Body of pancreas (tissue), 4 donors: ENCODE measurements around the gene MEA1. TPM values are rescaled to one million over a fixed set of nuclear protein-coding genes. Genes with fewer than 3 reads are reported as not detected.

Experiments used
- ATAC-seq: fragments of 150-250 bp; one replicate; pipeline ENCODE4 v1.9.1; 2016
- DNase-seq, 4 donors: peaks; one replicate each; pipeline ENCODE4 v3.0.0-alpha.2; 2019
- H3K27ac ChIP-seq, 4 donors: fragments of 200-600 bp; sonication (generic); 1 replicate in 3 of 4; 2 replicates in 1 of 4; pipeline versions ENCODE4 v1.5.1 to v1.6.1; 2016 to 2019; ENCODE audit warnings: mild to moderate bottlenecking in 1 of 4, mixed read lengths in 1 of 4, moderate library complexity in 1 of 4
- H3K27me3 ChIP-seq, 2 donors: fragments of 200-600 bp; sonication (generic); one replicate each; pipeline ENCODE4 v1.6.0; 2016; ENCODE audit warnings: mild to moderate bottlenecking in 1 of 2
- H3K36me3 ChIP-seq, 2 donors: fragments of 200-600 bp; sonication (generic); replicated peaks in 1 of 2; 2 replicates each; pipeline ENCODE4 v1.5.1; 2016; ENCODE audit warnings: low read depth in 2 of 2; ENCODE audit not compliant: insufficient read depth in 1 of 2
- H3K4me1 ChIP-seq: fragments of 200-600 bp; sonication (generic); one replicate; pipeline ENCODE4 v1.6.0; 2016
- H3K4me3 ChIP-seq, 2 donors: fragments of 200-600 bp; sonication (generic); 1 replicate in 1 of 2; 2 replicates in 1 of 2; pipeline ENCODE4 v1.5.1; 2016 to 2019
- H3K9me3 ChIP-seq, 3 donors: fragments of 200-600 bp; sonication (generic); 1 replicate in 2 of 3; 2 replicates in 1 of 3; pipeline ENCODE4 v1.5.1; 2016
- POLR2A ChIP-seq, 3 donors: fragments of 450-650 bp; IDR thresholded peaks; one replicate each; pipeline ENCODE4 v1.6.1; 2016; ENCODE audit warnings: antibody characterized with exemption in 3 of 3, mild to moderate bottlenecking in 2 of 3
- WGBS, 2 donors: methylation state at CpG; one replicate each; pipeline ENCODE4 v1.1.5; 2017; 5-methylcytosine and 5-hydroxymethylcytosine counted together
- intact Hi-C: fragments of 100-400 bp; cut with DNase I; formaldehyde crosslinking; loops from one replicate; pipeline ENCODE4 v1.15.1; 2023
- total RNA-seq, 2 donors: library from RNA; depleted of rRNA; stranded (reverse); fragments of >200 nt; gene quantifications; one replicate each; pipeline ENCODE4 v1.1.0, GENCODE V29; 2016
- TF ChIP-seq, protein P1 (sequence below), 7 experiments: fragments of 450-650 bp in 4 of 7; fragments of 200-600 bp in 3 of 7; sonication (generic) in 3 of 7; IDR thresholded peaks; one replicate each; pipeline ENCODE4 v1.5.1; 2016 to 2019; ENCODE audit warnings: antibody characterized with exemption in 7 of 7

MEA1 gene
- total RNA-seq, 2 donors from 2014 or later: 17.5 to 32.9 TPM

DNA sequence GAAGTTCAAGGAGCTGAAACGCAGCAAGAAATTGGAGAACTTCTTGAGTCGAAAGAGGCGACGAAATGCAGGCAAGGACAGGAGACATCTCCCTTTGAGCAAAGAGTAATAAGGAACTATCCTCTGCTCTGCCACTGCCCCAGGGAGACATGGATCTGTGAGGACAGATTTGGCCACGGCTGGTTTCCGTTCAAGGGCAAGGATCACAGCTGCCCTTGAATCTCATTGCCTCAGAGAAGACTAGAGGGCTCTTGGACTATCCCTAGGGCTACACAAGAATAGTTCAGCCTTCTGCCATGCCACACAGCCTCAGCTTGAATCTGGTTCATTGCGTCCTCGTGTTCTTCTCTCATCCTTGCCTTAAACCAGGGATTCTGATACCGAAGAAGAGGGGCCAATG is 15.4 kb upstream of the MEA1 start:
- no peak for DNase-seq

DNA sequence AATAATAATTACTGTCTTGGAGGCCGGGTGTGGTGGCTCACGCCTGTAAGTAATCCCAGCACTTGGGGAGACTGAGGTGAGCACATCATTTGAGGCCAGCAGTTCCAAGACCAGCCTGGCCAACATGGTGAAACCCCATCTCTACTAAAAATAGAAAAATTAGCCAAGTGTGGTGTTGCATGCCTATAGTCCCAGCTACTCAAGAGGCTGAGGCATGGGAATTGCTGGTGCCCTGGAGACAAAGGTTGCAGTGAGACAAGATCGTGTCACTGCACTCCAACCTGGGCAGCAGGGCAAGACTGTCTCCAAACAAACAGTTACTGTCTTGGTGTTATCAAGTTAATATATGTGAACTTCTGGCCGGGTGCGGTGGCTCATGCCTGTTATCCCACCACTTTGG is 12.6 kb upstream of the MEA1 start:
- no peak overlapping the region for H3K27ac ChIP-seq
- H3K36me3 ChIP-seq: peaks cover 13 to 28% of the 10 kb centered on the region in 2 donors
- ATAC-seq (no peak), DNase-seq (no peak)
- no peaks in the 10 kb centered on the region for H3K27me3 ChIP-seq
- H3K4me3 ChIP-seq: no peak overlapping the region
- intact Hi-C loops: no loop called here
- TF ChIP-seq POLR2A (IDR thresholded peaks at IDR 0.05): no peak
- TF ChIP-seq, protein P1, sequence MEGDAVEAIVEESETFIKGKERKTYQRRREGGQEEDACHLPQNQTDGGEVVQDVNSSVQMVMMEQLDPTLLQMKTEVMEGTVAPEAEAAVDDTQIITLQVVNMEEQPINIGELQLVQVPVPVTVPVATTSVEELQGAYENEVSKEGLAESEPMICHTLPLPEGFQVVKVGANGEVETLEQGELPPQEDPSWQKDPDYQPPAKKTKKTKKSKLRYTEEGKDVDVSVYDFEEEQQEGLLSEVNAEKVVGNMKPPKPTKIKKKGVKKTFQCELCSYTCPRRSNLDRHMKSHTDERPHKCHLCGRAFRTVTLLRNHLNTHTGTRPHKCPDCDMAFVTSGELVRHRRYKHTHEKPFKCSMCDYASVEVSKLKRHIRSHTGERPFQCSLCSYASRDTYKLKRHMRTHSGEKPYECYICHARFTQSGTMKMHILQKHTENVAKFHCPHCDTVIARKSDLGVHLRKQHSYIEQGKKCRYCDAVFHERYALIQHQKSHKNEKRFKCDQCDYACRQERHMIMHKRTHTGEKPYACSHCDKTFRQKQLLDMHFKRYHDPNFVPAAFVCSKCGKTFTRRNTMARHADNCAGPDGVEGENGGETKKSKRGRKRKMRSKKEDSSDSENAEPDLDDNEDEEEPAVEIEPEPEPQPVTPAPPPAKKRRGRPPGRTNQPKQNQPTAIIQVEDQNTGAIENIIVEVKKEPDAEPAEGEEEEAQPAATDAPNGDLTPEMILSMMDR (IDR thresholded peaks at IDR 0.05): no peak
- H3K9me3 ChIP-seq: no peaks in the 10 kb centered on the region
- WGBS, 2 donors: 90% methylated on average over 5 of the region's 5 CpGs
- H3K4me1 ChIP-seq: peaks cover 24% of the 10 kb centered on the region

More for the DNA sequence above, 15.4 kb upstream of the MEA1 start:
- Histone ChIP-seq H3K4me3 (no peak overlapping the region), H3K27me3 (no peaks in the 10 kb centered on the region), H3K27ac (no peak overlapping the region), H3K36me3 (peaks cover 13 to 28% of the 10 kb centered on the region in 2 donors), H3K9me3 (no peaks in the 10 kb centered on the region), H3K4me1 (peaks cover 4% of the 10 kb centered on the region)
- no peak for ATAC-seq
- WGBS, 2 donors: 81 to 84% methylated on average over 9 of the region's 9 CpGs
- TF ChIP-seq POLR2A (IDR thresholded peaks at IDR 0.05): no peak
- TF ChIP-seq, protein P1 (IDR thresholded peaks at IDR 0.05): no peak
- intact Hi-C loops: no loop called here

DNA sequence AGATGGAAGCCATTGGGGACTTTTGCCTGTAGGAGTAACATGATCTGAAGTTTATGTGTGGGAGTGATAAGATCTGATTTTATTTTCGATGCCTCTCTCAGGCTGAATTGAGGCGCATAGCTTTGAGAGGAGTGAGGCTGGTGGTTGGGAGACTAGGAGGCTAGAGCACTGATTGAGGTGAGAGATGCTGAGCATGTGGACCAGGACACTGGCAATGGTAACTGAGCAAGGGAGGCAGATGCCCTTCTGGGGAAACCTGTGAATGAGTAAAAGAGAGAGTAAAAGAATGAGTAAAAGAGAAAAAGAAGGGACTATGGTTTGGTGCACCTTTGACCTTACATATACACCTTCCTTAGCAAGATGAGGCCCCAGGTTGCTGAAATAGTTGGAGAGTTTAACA is 10.7 kb upstream of the MEA1 start:
- Histone ChIP-seq H3K4me3 (no peak overlapping the region), H3K4me1 (peaks cover 35% of the 10 kb centered on the region), H3K27ac (no peak overlapping the region), H3K36me3 (peaks cover 13 to 23% of the 10 kb centered on the region in 2 donors), H3K9me3 (no peaks in the 10 kb centered on the region), H3K27me3 (no peaks in the 10 kb centered on the region)
- DNase-seq (no peak), ATAC-seq (no peak)
- no peak for TF ChIP-seq POLR2A (IDR thresholded peaks at IDR 0.05)
- TF ChIP-seq, protein P1 (IDR thresholded peaks at IDR 0.05): no peak
- intact Hi-C loops: no loop called here
- 73 to 83% methylated on average over 2 of the region's 2 CpGs for WGBS, 2 donors

DNA sequence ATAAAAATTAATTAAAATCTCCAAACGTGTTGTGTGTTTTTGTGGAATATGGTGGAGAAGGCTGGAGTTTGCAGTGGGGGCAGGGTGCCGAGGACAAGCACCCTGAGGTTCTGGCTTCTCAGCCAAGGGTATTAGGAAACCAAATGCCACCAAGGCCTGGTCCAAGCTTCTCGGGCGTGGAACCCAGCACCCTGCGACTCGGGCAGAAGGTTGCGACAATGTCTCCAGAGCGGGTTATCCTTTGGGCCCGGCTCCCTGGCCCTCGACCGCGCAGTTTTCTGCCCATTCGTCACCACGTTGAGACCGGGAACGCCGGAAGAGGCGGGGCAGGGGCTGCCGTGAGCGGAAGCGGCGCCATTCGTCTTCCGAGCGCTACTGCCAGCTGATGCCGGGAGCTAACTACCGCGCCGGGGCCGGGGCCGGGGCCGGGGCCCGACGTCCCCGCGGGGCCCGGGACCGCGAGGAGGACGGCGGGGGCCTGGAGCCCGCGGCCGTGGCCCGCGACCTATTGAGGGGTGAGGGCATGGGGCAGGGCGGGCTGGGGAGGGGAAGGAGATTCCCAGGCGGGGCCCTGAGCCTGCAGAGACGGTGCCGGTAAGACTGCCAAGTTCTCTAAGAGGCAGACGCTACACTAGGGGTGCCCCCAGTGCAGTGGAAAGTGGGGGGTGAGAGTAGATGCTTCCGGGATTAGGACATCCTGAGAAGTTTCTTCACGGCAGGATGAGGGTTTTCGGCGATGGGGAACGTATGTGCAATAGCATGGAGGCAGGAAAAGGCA is 7.7 kb upstream of the MEA1 start, which contains the start of gene RRP36:
TSS of gene RRP36 (plus strand) at position 354 of the 778 bp plus-strand sequence. CDS start at position 386, 32 bp downstream.
- H3K27me3 ChIP-seq: no peaks in the 10 kb centered on the region
- peak within 1 kb of the TSS; percentile 71 to 86 (median 80) for H3K27ac ChIP-seq
- peaks cover 46% of the 10 kb centered on the region for H3K4me1 ChIP-seq
- no peaks in the 10 kb centered on the region for H3K9me3 ChIP-seq
- peaks cover 0 to 9% of the 10 kb centered on the region in 2 donors for H3K36me3 ChIP-seq
- 0 to 1% methylated on average over 14 to 52 of the region's 56 CpGs for WGBS, 2 donors
- TF ChIP-seq POLR2A (IDR thresholded peaks at IDR 0.05): peak; percentile 38 to 77 (median 69)
- TF ChIP-seq, protein P1 (IDR thresholded peaks at IDR 0.05): no peak
- intact Hi-C loops: no loop called here
- ATAC-seq (peak; percentile 92), DNase-seq (peak; percentile 79 to 86 (median 80))
- H3K4me3 ChIP-seq: peak within 1 kb of the TSS; percentile 75 to 86
